Kidney epithelial cell (primary cell): ENCODE results near the gene KLK5. TPM values are rescaled to one million over a fixed set of nuclear protein-coding genes. Genes with fewer than 3 reads are reported as not detected.

ENCODE experiments used
- DNase-seq: peaks from one replicate; pipeline ENCODE4 v3.0.0-alpha.2; 2010; ENCODE audit warnings: low read depth
- H3K27me3 ChIP-seq: 2 replicates; pipeline ENCODE4 v1.6.0; 2011; ENCODE audit warnings: low read length; ENCODE audit not compliant: control insufficient read depth, insufficient read depth
- H3K36me3 ChIP-seq: 2 replicates; pipeline ENCODE4 v1.5.1; 2011; ENCODE audit warnings: low read length; ENCODE audit not compliant: control insufficient read depth, insufficient read depth
- H3K4me3 ChIP-seq: 2 replicates; pipeline ENCODE4 v1.5.1; 2011; ENCODE audit warnings: low read depth, mild to moderate bottlenecking, control low read depth, low read length
- CTCF ChIP-seq: IDR thresholded peaks from 2 replicates; pipeline ENCODE4 v1.5.1; 2011; ENCODE audit warnings: mild to moderate bottlenecking, moderate library complexity, low read length, control low read depth, inconsistent platforms; ENCODE audit not compliant: insufficient read depth, poor library complexity, severe bottlenecking
- total RNA-seq: library from RNA; depleted of rRNA; stranded (reverse); fragments of >200 nt; gene quantifications from 2 replicates; pipeline ENCODE4 v1.2.3, GENCODE V29; 2015

Gene KLK5
- total RNA-seq, 1 donor from 2014 or later, result 11.3 TPM

GRCh38 chr19:50908336-50908735, 44.5 kb downstream of the KLK5 start:
- no peak overlapping the region for H3K4me3 ChIP-seq
- H3K36me3 ChIP-seq, result no peaks in the 10 kb centered on the region
- no peak for DNase-seq
- TF ChIP-seq CTCF, result no peak
- peaks cover 49% of the 10 kb centered on the region for H3K27me3 ChIP-seq

- peak; percentile 48 for TF ChIP-seq CTCF
- Histone ChIP-seq H3K36me3 (no peaks in the 10 kb centered on the region), H3K4me3 (no peak overlapping the region), H3K27me3 (peaks cover 30% of the 10 kb centered on the region)
- no peak for DNase-seq
Observed at GRCh38 chr19:50906217-50906616, 46.6 kb downstream of the KLK5 start.

- DNase-seq, result no peak
- H3K36me3 ChIP-seq, result no peaks in the 10 kb centered on the region
- H3K27me3 ChIP-seq, result no peaks in the 10 kb centered on the region
- no peak for TF ChIP-seq CTCF
- no peak overlapping the region for H3K4me3 ChIP-seq
Observed at GRCh38 chr19:50902640-50903039, 50.2 kb downstream of the KLK5 start.

- no peaks in the 10 kb centered on the region for H3K27me3 ChIP-seq
- H3K4me3 ChIP-seq, result no peak overlapping the region
- H3K36me3 ChIP-seq, result no peaks in the 10 kb centered on the region
- DNase-seq, result no peak
- TF ChIP-seq CTCF, result no peak
Observed at GRCh38 chr19:50899569-50899968, 53.3 kb downstream of the KLK5 start.

GRCh38 chr19:50898018-50898417, 54.8 kb downstream of the KLK5 start:
- no peak for DNase-seq
- H3K27me3 ChIP-seq, result no peaks in the 10 kb centered on the region
- H3K36me3 ChIP-seq, result no peaks in the 10 kb centered on the region
- H3K4me3 ChIP-seq, result no peak overlapping the region
- no peak for TF ChIP-seq CTCF

GRCh38 chr19:50897612-50898011, 55.2 kb downstream of the KLK5 start:
- TF ChIP-seq CTCF, result no peak
- no peak for DNase-seq
- H3K36me3 ChIP-seq, result no peaks in the 10 kb centered on the region
- no peak overlapping the region for H3K4me3 ChIP-seq
- no peaks in the 10 kb centered on the region for H3K27me3 ChIP-seq
